Activated CD4-positive, CD25-positive, alpha-beta regulatory T cell treated with anti-CD3 and anti-CD28 coated beads, Interleukin-2, amount 50 U/mL, for 24 hours (primary cell): ENCODE results near the gene FERMT1.
"Not testable (repeated sequence)": the region's sequence is repeated elsewhere in the genome, so short reads cannot be mapped to it uniquely, and the experiment has no call there.

Experiments
- ATAC-seq, 2 donors: fragments of 150-1000 bp; cut with Tn5 transposase; one replicate each; pipeline ENCODE4 v1.10.0; 2021; ENCODE audit warnings: mild to moderate bottlenecking in 1 of 2, moderate library complexity in 1 of 2

The FERMT1 gene

DNA sequence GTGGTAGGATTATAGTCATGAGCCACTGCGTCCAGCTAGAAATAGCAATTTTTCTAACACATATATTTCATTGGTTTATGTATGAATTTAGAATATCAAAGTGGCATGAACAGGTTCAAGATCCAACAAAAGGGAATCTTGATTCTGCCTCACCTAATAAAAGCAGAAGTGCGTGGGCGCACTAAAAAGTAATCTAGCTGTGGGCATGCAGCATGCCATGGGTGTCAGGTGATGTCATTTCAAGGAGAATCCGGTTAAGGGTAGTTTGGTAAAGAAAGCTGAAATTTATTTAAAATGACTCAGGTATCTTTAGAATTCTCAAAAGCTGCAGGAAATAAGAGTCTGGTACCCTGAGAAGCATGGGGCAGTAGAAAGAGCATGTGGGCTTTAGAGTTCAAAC lies 86.6 kb downstream of the FERMT1 start:
- no peak for ATAC-seq

DNA sequence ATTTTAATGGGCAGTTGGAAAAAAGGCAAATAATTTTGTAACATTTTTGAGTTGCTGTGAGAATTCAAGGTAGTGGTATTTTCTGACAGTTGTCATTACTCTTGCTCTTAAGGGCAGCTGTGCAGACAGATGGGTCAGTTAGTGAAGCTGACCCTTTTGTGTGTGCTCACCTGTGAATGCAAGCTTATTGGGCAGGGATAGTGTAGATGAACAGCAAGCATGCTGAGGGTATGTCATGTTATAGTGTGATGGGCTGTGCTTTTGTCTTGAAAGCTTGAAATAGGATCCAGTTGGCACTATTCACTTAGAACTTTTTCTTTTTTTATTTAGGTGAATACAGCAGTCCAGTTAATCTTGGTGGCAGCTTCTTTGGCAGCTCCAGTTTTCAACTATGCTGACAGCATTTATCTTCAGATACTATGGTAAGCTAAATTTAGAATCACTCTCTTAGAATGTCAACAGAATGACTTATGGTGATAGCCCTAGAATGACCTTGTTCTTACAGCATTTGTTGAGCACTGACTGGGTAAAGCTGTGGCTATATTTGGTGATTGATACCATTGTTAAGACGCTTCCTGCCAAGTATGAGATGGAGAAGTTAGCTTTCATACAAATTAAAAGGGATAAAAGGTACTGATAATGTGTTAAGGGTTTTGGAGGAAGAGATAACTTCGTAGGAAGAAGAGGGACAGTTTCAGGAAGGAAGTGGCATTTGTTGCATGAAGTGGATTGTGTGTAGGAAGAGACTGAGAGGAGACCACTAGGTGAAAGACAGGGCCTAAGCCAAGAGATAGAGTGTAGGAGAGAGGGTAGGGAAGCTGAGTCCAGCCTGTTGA lies 88.5 kb downstream of the FERMT1 start:
- ATAC-seq = no peak

DNA sequence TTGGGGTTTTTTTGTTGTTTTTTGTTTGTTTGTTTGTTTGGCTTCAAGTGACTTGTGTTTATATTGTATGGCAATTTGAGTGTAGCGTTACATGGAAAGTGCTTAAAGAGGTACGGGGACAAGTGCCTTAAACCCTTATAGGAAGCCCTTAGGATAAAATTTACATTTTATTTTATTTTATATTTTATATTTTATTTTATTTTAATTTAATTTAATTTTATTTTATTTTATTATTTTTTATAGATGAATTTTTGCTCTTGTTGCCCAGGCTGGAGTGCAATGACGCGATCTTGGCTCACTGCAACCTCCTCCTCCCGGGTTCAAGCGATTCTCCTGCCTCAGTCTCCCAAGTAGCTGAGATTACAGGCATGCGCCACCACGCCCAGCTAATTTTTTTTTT lies 89.9 kb downstream of the FERMT1 start:
- ATAC-seq = not testable (repeated sequence)

DNA sequence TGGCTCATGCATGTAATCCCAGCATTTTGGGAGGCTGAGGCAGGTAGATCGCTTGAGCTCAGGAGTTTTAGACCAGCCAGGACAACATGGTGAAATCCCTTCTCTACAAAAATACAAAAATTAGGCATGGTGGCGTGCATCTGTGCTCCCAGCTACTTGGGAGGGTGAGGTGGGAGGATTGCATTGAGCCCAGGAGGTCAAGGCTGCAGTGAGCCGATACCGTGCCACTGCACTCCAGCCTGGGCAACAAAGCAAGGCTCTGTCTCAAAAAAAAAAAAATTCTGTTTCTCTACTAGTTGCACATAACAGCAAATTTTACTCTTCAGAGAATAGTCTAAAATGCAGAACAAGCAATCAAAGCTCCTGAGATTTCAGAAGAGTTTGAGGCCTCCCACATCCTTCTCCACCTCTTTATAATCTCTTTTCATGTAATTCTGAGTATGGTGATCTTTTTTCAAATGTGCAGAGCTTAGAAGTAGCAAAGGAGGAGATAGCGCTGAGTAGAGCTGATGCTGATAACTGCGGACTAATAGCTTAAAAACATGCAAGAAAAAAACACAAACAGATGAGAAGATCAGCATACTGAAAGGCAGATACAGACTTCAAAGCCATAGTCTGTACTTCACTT lies 92.3 kb downstream of the FERMT1 start:
- ATAC-seq = no peak

DNA sequence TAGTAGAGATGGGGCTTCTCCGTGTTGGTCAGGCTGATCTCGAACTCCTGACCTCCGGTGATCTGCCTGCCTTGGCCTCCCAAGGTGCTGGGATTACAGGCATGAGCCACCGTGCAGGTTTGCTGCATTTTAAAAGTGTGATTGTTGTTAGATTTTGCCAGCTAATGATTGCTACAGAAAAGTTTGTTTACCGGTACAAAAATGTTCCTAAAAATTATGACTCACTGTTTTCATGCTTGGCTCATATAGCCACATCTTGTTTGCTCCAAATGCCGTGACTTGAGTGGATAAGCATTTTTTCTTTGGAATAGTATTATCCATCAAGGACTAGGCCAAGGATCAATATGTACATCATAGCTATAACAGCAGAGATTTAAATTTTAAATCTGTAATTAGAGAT lies 93.3 kb downstream of the FERMT1 start:
- ATAC-seq = no peak

- no peak for ATAC-seq
Observed at GRCh38 chr20:6028818-6029217, 94.0 kb downstream of the FERMT1 start.

DNA sequence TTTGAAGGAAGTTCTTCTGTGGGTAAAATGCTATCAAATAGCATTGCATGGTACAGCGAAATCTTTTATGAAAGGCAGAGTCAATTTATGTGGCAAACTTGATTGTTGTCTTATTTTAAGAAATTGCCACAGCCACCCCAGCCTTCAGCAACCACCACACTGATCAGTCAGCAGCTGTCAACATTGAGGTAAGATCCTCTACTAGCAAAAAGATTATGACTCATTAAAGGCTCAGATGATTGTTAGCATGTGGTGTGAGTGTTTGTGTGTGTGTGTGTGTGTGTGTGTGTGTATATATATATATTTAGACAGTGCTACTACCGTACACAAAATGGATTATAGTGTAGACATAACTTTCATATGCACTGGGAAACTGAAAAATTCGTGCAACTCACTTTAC lies 96.8 kb downstream of the FERMT1 start:
- peak in 1 of 2 donors; percentile 41 for ATAC-seq
